Transverse colon (tissue), 4 donors: ENCODE measurements around the gene GRM7. TPM values are rescaled to one million over a fixed set of nuclear protein-coding genes. Genes with fewer than 3 reads are reported as not detected.

Source experiments
- DNase-seq: peaks from one replicate; pipeline ENCODE4 v3.0.0-alpha.2; 2019
- H3K27ac ChIP-seq, 4 donors: fragments of 200-600 bp; sonication (generic); 2 replicates each; pipeline ENCODE4 v1.5.1; 2016 to 2018; ENCODE audit warnings: inconsistent platforms in 4 of 4
- H3K27me3 ChIP-seq: fragments of 200-600 bp; sonication (generic); 2 replicates; pipeline ENCODE4 v1.5.1; 2017; ENCODE audit warnings: inconsistent platforms
- H3K36me3 ChIP-seq, 4 donors: fragments of 200-600 bp; sonication (generic); 2 replicates each; pipeline ENCODE4 v1.5.1; 2017 to 2019; ENCODE audit warnings: inconsistent platforms in 4 of 4
- H3K4me1 ChIP-seq, 4 donors: fragments of 200-600 bp; sonication (generic); 2 replicates each; pipeline ENCODE4 v1.5.1; 2017 to 2020; ENCODE audit warnings: inconsistent platforms in 4 of 4
- H3K4me3 ChIP-seq, 4 donors: fragments of 200-600 bp; sonication (generic); 1 replicate in 1 of 4; 2 replicates in 3 of 4; pipeline versions ENCODE4 v1.5.1 to v1.6.1; 2017 to 2019; ENCODE audit warnings: inconsistent platforms in 4 of 4
- H3K9me3 ChIP-seq, 2 donors: fragments of 200-600 bp; sonication (generic); 2 replicates each; pipeline ENCODE4 v1.5.1; 2017 to 2019; ENCODE audit warnings: inconsistent platforms in 2 of 2
- EP300 ChIP-seq: sonication (generic); formaldehyde crosslinking; IDR thresholded peaks from one replicate; pipeline ENCODE4 v1.6.1; 2017; ENCODE audit warnings: antibody characterized with exemption, low read depth
- POLR2A ChIP-seq: fragments of 450-650 bp; IDR thresholded peaks from one replicate; pipeline ENCODE4 v1.6.1; 2016; ENCODE audit warnings: antibody characterized with exemption, mild to moderate bottlenecking, moderate library complexity
- POLR2AphosphoS5 ChIP-seq, 3 donors: sonication (generic); formaldehyde crosslinking; IDR thresholded peaks; one replicate each; pipeline ENCODE4 v1.6.1; 2016; ENCODE audit warnings: antibody characterized with exemption in 3 of 3
- WGBS, 2 donors: methylation state at CpG; one replicate each; pipeline ENCODE4 v1.1.5; 2018; ENCODE audit warnings: low coverage in 1 of 2; 5-methylcytosine and 5-hydroxymethylcytosine counted together
- in situ Hi-C, 4 donors: fragments of 200-750 bp; cut with MboI; loops; one replicate each; pipeline versions ENCODE4 v1.15.0 to v1.15.1; 2017; ENCODE audit warnings: low sequenced_read_pairs in 3 of 4, low pct_ligation_motif_present in 1 of 4, low pct_unique_long_range_greater_than_20kb in 1 of 4
- intact Hi-C: fragments of 100-400 bp; cut with DNase I; formaldehyde crosslinking; loops from one replicate; pipeline ENCODE4 v1.15.1; 2023; ENCODE audit warnings: low total_unique reads
- total RNA-seq, 4 donors: library from RNA; depleted of rRNA; stranded (reverse); fragments of >200 nt; gene quantifications; one replicate each; pipeline ENCODE4 v1.1.0, GENCODE V29; 2016
- TF ChIP-seq, protein P1 (sequence below), 5 experiments: fragments of 200-600 bp in 3 of 5; fragments of 450-650 bp in 2 of 5; sonication (generic) in 3 of 5; IDR thresholded peaks; 1 replicate in 2 of 5; 2 replicates in 3 of 5; pipeline ENCODE4 v1.5.1; 2016 to 2017; ENCODE audit warnings: antibody characterized with exemption in 5 of 5, inconsistent platforms in 3 of 5, mild to moderate bottlenecking in 2 of 5, moderate library complexity in 1 of 5

The GRM7 gene
- total RNA-seq, 4 donors from 2014 or later = 0.14 to 0.20 (median 0.16) TPM; not detected in 1

DNA sequence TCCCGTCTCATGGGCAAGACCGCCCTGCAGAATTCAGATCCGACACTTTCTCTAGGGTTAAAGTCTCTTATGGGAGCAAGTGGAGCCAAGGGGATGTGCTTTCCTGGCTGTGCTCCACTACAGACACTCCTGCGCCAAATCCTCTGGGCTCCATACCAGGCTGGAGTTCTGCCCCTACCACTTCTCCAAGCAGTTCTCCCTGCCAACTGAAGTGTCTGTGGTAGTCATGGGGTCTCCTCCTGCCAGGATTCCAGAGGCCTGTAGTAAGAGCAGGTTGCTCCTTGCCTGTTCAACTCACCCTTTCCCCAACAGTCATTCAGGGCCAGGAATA, 403.2 kb downstream of the GRM7 start:
- Histone ChIP-seq H3K27ac (no peak overlapping the region), H3K27me3 (no peaks in the 10 kb centered on the region), H3K4me3 (no peak overlapping the region), H3K36me3 (no peaks in the 10 kb centered on the region), H3K4me1 (no peaks in the 10 kb centered on the region), H3K9me3 (no peaks in the 10 kb centered on the region)
- TF ChIP-seq, protein P1, sequence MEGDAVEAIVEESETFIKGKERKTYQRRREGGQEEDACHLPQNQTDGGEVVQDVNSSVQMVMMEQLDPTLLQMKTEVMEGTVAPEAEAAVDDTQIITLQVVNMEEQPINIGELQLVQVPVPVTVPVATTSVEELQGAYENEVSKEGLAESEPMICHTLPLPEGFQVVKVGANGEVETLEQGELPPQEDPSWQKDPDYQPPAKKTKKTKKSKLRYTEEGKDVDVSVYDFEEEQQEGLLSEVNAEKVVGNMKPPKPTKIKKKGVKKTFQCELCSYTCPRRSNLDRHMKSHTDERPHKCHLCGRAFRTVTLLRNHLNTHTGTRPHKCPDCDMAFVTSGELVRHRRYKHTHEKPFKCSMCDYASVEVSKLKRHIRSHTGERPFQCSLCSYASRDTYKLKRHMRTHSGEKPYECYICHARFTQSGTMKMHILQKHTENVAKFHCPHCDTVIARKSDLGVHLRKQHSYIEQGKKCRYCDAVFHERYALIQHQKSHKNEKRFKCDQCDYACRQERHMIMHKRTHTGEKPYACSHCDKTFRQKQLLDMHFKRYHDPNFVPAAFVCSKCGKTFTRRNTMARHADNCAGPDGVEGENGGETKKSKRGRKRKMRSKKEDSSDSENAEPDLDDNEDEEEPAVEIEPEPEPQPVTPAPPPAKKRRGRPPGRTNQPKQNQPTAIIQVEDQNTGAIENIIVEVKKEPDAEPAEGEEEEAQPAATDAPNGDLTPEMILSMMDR (IDR thresholded peaks at IDR 0.05) = no peak
- TF ChIP-seq POLR2AphosphoS5 (IDR thresholded peaks at IDR 0.05) = no peak
- no peak for TF ChIP-seq EP300
- TF ChIP-seq POLR2A = no peak
- intact Hi-C loops (no loop called here), in situ Hi-C loops (no loop called here)
- DNase-seq = no peak
- WGBS, 2 donors = 68% methylated on average over 4 of the region's 4 CpGs; no CpG with 5 or more reads in 1 of the 2 donors

DNA sequence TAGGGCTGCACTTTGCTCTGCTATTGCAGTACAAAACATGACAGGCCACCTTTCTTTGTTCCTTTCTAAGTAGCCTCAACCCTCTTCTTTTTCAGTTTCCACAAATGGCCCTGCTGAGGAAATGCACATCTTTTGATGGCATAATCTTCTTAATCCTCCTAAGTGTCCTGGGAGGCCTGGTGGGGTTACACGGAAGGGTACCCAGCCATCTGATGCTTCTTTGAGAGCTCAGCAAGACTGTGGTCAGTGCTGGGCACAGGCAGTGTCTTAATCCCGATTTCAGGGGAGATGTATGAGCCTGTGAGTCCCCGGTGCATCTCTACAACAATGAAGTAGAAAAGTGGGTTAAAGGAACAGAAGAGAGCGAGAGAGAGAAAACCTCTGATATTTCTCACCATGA, 404.8 kb downstream of the GRM7 start:
- intact Hi-C loops (no loop called here), in situ Hi-C loops (no loop called here)
- H3K9me3 ChIP-seq = no peaks in the 10 kb centered on the region
- no peaks in the 10 kb centered on the region for H3K36me3 ChIP-seq
- no peak overlapping the region for H3K27ac ChIP-seq
- H3K4me1 ChIP-seq = no peaks in the 10 kb centered on the region
- TF ChIP-seq EP300 (no peak), POLR2AphosphoS5 (IDR thresholded peaks at IDR 0.05) (no peak), POLR2A (no peak)
- TF ChIP-seq, protein P1 (IDR thresholded peaks at IDR 0.05) = no peak
- H3K4me3 ChIP-seq = no peak overlapping the region
- no peaks in the 10 kb centered on the region for H3K27me3 ChIP-seq
- 53% methylated on average over 4 of the region's 4 CpGs; no CpG with 5 or more reads in 1 of the 2 donors for WGBS, 2 donors
- no peak for DNase-seq

DNA sequence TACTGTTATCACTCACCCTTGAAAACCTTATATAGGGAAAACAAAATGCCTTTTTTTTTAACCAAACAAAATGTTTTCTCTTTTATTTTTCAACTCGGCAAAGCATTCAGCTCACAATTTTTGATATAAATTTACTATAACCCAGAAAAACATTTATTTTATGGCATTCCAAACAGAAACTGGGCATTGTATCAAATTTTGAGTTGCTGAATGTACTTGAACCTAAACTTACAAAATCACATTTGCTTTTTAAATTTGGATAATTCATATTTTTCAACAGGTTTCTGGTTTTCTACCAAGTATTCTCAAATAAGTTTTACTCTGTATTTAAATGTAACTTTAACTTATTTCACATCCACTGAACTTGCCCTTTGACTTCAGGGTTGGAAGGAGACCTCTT, 405.6 kb downstream of the GRM7 start:
- TF ChIP-seq, protein P1 (IDR thresholded peaks at IDR 0.05) = no peak
- no peak for TF ChIP-seq EP300
- TF ChIP-seq POLR2A = no peak
- TF ChIP-seq POLR2AphosphoS5 (IDR thresholded peaks at IDR 0.05) = no peak
- intact Hi-C loops = no loop called here
- Histone ChIP-seq H3K9me3 (no peaks in the 10 kb centered on the region), H3K27me3 (no peaks in the 10 kb centered on the region), H3K27ac (no peak overlapping the region), H3K4me3 (no peak overlapping the region), H3K36me3 (no peaks in the 10 kb centered on the region), H3K4me1 (no peaks in the 10 kb centered on the region)
- in situ Hi-C loops = no loop called here
- DNase-seq = no peak
- WGBS, 2 donors = 58 to 67% methylated on average over 1 of the region's 1 CpG

DNA sequence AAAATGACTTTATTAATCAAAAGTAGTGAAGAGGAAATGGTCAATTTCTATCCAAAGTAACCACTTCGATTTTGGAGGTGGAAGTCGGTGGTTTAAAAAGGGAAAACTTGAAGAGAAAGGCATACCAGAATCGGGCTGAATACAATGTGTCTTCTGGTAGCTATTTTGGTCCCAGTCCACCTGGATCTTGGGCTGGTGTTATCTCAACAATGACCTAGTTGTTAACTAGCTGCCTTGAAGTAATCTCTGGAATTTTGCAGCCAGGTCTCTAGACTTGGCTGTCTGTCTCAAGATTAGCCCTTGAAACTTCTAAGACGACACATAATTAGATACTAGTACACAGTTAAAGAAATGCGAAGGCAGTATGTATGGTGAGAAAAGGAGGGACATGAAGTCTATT, 409.8 kb downstream of the GRM7 start:
- Histone ChIP-seq H3K36me3 (no peaks in the 10 kb centered on the region), H3K4me1 (no peaks in the 10 kb centered on the region), H3K27ac (no peak overlapping the region), H3K9me3 (no peaks in the 10 kb centered on the region), H3K4me3 (no peak overlapping the region), H3K27me3 (no peaks in the 10 kb centered on the region)
- 74 to 77% methylated on average over 4 to 5 of the region's 5 CpGs for WGBS, 2 donors
- no peak for TF ChIP-seq POLR2A
- no peak for TF ChIP-seq EP300
- no peak for TF ChIP-seq POLR2AphosphoS5 (IDR thresholded peaks at IDR 0.05)
- TF ChIP-seq, protein P1 (IDR thresholded peaks at IDR 0.05) = no peak
- no peak for DNase-seq
- intact Hi-C loops (no loop called here), in situ Hi-C loops (no loop called here)
